Hematopoietic multipotent progenitor cell treated with erythropoietin and hydrocortisone succinate and interleukin-3 and kit ligand, for 15 days (in vitro differentiated cells): ENCODE data around the gene ISG20.

ENCODE experiments used
- DNase-seq: peaks from one replicate; pipeline ENCODE4 v3.0.0-alpha.2; 2015; ENCODE audit warnings: low spot score

The ISG20 gene

DNA sequence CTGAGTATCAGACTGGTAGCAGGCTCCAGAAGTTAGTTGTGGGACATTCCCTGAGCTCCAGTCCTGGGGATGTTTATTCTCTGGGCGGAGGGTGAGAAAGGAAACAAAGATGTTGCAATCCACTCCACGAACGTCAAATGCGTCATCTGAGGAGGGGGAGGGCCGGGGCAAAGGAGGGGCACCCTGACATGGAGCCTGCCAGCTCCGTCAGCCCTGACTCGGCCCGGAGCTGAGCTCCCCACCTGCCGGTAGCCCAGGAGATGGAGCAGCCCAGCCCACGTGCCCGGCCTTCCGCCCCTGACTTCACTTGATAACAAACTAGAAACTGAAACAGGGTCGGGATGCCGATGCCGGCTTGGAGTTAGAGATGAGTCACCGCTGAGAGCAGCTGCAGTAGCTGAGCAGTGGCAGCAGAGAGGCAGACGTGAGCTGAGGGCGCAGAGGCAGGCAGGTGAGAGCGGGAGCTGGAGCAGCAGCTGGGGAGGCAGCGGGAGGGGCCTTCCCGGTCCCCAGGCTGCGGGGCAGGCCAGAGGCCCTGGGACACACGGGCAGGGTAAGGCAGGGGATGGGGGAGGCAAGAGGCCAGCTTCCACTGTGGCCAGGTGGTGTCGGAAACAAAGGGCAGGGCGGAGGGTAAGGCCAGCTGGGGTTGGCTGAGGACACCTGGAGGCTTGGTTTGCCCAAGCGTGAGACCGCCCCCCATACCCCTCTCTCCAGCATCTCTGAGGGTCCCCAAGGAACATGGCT, at the start of gene ISG20:
ISG20 (plus strand) TSS at position 391 of the 747 bp plus-strand sequence; CDS start at position 742, 351 bp downstream.
- peak; percentile 98 for DNase-seq

DNA sequence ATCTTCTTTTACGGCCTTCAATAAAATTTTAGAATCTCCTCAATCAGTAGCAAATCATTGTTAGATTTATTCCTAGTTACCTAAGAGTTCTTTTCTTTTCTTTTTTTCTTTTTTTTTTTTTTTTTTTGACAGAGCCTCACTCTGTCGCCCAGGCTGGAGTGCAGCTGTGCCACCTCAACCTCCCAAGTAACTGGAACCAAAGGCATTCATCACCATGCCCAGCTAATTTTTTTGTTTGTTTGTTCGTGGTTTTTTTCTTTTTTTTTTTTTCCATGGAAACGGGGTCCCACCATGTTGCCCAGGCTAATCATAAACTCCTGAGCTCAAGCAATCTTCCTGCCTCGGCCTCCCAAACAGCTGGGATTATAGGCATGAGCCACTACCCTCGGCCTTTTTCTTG, 48.1 kb upstream of the ISG20 start:
- no peak for DNase-seq

DNA sequence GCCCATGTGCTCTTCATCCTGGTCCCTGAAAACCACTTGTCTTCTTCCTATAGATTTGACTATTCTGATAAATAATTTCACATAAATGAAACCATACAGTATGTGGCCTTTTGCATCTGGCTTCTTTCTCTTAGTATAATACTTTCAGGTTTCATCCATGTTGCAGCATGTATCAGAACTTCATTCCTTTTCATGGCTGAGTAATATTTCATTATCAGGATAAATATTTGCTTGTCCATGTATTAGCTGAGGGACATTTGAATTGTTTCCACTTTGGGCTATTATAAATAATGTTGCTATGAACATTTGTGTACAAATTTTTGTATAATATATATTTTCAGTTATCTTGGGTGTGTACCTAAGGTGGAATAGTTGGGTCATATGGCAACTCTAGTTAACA, 47.4 kb upstream of the ISG20 start:
- DNase-seq, result no peak

- DNase-seq, result no peak
These were observed 34.9 kb upstream of the ISG20 start for GRCh38 chr15:88603885-88604284.

DNA sequence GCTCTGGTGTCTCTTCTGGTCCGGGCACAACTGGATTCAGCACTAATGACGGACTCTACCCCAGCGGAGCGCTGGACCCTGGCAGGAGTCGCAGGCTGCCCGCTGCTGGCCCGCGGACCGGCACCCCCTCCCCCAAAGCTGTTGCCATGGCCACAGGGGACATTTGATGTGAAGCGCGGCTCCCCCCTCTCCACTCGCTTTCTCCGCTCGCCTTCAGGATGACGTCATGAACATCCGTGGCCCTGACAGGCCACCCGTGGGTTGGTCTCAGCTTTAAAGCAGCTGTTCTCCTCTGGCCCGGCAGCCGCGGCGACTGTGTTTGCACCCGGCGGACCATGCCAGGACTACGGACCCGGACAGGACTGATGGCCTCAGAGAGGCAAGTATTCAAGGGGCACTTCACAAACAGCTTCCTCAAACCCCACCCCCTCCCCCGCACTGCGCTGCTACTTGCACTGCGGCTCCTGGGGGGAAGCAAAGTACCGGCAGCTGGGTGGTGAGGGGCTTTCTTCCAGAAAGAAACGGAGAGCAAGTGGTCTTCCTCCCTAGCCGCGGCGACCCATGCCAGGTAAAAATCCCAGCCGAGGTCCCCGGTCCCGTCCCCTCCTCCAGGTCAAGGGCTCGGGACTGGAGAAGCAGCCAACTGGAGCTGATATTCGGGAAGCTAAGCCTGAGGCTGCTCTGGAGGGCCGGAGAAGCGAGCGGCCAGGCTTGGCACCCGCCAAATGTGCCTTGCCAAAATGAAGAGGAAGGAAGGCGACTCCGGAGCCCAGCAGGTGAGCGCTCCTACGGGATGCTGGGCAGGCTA, 34.2 kb upstream of the ISG20 start:
- DNase-seq, result no peak

DNA sequence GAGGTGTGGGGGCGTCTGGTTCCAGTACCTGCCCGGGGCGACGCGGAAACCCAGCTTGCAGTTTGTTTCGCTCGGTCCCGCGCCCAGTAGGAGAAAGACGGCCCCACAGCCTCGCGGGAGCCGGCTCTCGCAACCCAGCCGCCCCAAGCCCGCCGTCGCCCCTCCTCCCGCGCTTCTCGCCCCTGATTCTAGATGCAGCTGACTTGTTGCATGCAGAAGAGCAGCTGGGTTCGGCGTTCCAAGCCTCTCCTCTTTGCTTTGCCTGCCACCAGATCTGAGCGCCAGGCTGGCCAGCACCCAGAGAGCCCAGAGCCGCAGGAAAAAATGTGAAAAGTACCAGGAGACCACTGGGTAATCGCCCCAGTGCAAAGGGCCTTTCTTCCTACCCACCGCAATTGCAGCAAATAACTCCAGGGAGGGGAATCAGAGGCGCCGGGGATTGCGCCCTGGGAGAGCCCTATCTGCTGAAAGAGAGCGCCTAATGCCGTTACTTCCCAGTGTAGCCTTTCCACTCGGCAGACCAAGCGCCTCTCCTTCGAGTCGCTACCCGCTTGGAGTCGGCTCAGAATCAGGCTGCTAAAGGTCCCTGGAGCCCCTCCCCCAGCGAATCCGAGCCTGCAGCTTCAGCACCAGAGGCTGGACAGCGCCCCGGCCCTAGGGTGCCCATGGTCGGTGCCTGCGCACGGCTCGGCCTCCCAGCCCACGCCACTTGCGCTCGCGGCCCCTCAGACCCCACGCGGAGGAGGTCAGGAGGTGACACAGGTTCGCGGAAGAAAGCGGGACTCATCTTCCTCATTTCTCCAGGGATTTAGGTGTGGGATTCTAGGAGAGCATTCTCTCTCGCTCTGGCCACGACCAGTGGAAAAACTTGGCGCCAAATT, 33.4 kb upstream of the ISG20 start:
- no peak for DNase-seq

GRCh38 chr15:88606070-88606794, 32.6 kb upstream of the ISG20 start:
- DNase-seq, result no peak

GRCh38 chr15:88607951-88608350, 30.9 kb upstream of the ISG20 start:
- no peak for DNase-seq

GRCh38 chr15:88608607-88609181, 30.1 kb upstream of the ISG20 start:
- DNase-seq, result no peak

GRCh38 chr15:88609344-88610090, 29.3 kb upstream of the ISG20 start:
- DNase-seq, result no peak

- no peak for DNase-seq
These were observed 28.1 kb upstream of the ISG20 start for GRCh38 chr15:88610701-88611231.

DNA sequence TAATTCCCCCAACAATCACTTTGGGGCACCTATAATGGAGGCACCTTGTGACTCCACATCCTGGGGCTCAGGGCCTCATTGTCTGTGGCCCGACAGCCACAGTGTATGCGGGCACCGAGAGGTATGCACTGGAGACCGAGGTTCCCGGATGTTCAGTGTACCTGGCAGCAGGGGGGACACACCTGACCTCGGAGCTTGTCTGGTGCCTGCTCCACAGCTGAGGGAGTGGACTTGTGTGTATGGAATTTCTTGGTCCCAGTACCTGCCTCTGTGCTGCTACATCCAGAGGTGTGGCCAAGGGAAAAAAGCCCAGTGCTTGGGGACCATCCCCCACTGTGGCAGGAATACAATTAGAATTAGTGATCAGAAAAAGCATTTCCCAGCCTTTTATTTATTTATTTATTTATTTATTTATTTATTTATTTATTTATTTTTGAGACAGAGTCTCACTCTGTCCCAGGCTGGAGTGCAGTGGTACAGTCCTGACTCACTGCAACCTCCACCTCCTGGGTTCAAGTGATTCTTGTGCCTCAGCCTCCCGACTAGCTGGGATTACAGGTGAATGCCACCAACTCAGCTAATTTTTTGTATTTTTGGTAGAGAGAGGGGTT, 26.5 kb upstream of the ISG20 start:
- DNase-seq, result no peak

GRCh38 chr15:88613074-88613944, 25.5 kb upstream of the ISG20 start:
- no peak for DNase-seq

DNA sequence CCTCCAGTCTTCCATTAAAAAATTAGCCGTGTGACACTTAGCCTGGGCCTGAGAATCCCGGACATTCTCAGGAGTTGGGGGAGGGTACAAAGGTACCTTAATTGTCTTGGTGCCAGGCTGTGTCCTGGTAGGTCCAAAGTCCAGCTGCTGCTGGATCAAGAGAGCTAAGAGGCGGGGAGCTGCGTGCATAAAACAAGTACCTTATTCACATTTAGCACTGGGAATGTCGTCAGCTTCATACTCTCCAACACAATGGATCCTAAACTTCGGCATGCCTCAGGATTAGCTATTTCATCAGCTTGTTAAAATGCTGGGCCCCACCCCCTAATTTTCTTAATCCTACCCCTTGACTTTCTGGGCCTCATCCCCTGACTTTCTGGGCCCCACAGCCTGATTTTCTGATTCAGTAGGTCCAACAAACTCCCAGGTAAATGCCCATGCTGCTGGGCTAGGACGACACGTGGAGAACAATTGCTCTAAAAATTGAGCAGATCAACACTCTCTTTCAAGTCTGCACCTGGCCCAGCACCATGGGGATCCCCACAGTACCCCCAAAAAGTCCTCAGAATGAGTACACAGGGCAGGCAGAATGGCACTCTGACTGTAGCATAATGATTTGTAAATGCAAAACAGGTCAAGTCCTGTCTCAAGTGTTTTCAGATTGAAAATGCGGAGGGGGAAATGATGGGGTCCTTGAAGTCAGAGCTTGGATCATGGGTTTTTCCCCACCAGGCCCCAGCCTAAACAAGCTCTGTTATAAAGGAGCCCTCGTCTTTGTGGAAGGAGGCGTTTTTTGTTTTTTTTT, 23.3 kb upstream of the ISG20 start:
- no peak for DNase-seq

GRCh38 chr15:88616240-88616639, 22.6 kb upstream of the ISG20 start:
- no peak for DNase-seq

DNA sequence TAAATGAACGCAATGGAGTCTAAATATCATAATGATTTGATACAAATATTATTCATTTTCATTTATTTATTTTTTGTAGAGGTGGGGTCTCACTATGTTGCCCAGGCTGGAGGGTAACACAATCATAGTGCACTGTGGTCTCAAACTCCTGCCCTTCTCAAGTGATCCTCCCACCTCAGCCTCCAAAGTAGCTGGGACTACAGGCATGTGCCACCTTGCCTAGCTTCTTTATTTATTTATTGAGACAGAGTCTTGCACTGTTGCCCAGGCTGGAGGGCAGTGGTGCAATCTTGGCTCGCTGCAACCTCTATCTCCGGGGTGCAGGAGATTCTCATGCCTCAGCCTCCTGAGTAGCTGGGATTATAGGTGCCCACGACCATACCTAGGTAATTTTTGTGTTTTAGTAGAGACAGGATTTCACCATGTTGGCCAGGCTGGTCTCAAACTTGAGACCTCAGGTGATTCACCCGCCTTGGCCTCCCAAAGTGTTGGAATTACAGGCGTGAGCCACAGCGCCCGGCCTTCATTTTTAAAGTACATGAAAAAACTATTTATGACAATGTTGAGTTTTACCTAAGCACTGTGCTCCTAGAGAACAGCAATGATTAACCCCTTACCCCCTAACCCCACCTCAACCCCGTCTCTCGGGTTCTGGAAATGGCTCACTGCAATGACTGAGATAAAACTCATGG, 21.6 kb upstream of the ISG20 start:
- DNase-seq, result no peak

DNA sequence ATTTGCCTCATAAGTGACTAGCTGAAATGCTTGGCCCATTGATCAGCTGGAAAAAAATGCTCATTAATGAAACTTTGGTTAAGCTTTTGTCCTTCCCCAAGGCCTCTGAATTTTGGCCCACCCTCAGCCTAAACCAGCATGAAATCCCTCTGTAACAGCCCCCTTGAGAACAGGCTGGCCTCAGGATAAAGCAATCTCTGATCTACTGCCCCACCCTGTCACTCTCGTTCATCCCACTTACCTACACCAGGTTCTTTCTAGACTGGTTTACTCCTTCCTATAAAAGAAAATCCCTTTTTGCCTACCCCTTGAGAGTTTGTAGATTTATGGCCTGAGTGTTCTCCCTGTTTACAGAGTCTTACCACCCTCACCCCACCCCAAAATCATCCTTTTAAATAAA, 21.0 kb upstream of the ISG20 start:
- DNase-seq, result no peak
